Tibial nerve (tissue), 4 donors: ENCODE results near the gene ARPC1A. TPM values are rescaled to one million over a fixed set of nuclear protein-coding genes. Genes with fewer than 3 reads are reported as not detected.
"Not testable (repeated sequence)": the region's sequence is repeated elsewhere in the genome, so short reads cannot be mapped to it uniquely, and the experiment has no call there.

Experiments used
- DNase-seq, 2 donors: peaks; one replicate each; pipeline ENCODE4 v3.0.0-alpha.2; 2019; ENCODE audit warnings: low spot score in 2 of 2
- H3K27ac ChIP-seq, 4 donors: fragments of 200-600 bp; sonication (generic) in 3 of 4; one replicate each; pipeline ENCODE4 v1.5.1; 2017 to 2019; ENCODE audit warnings: mild to moderate bottlenecking in 1 of 4
- H3K27me3 ChIP-seq, 2 donors: fragments of 200-600 bp; sonication (generic) in 1 of 2; one replicate each; pipeline versions ENCODE4 v1.5.1 to v1.6.0; 2017 to 2019
- H3K36me3 ChIP-seq, 3 donors: fragments of 200-600 bp; sonication (generic); one replicate each; pipeline ENCODE4 v1.5.1; 2018 to 2019
- H3K4me1 ChIP-seq, 4 donors: fragments of 200-600 bp; sonication (generic) in 3 of 4; one replicate each; pipeline ENCODE4 v1.5.1; 2017 to 2019
- H3K4me3 ChIP-seq, 4 donors: fragments of 200-600 bp; sonication (generic) in 3 of 4; one replicate each; pipeline ENCODE4 v1.5.1; 2017 to 2019; ENCODE audit warnings: mild to moderate bottlenecking in 1 of 4, moderate library complexity in 1 of 4
- H3K9me3 ChIP-seq, 4 donors: fragments of 200-600 bp; sonication (generic) in 3 of 4; one replicate each; pipeline ENCODE4 v1.5.1; 2017 to 2019
- EP300 ChIP-seq, 2 donors: sonication (generic); formaldehyde crosslinking; IDR thresholded peaks; one replicate each; pipeline ENCODE4 v1.6.1; 2017; ENCODE audit warnings: antibody characterized with exemption in 2 of 2, mild to moderate bottlenecking in 1 of 2
- POLR2A ChIP-seq, 2 donors: fragments of 450-650 bp; IDR thresholded peaks; one replicate each; pipeline ENCODE4 v1.6.1; 2017; ENCODE audit warnings: antibody characterized with exemption in 2 of 2, mild to moderate bottlenecking in 2 of 2, moderate library complexity in 2 of 2
- WGBS, 2 donors: methylation state at CpG; one replicate each; pipeline ENCODE4 v1.1.5; 2018; 5-methylcytosine and 5-hydroxymethylcytosine counted together
- total RNA-seq, 4 donors: library from RNA; depleted of rRNA; stranded (reverse); fragments of >200 nt; gene quantifications; one replicate each; pipeline ENCODE4 v1.1.0, GENCODE V29; 2016
- TF ChIP-seq, protein P1 (sequence below), 5 experiments: fragments of 200-600 bp in 3 of 5; fragments of 450-650 bp in 2 of 5; sonication (generic) in 3 of 5; IDR thresholded peaks; one replicate each; pipeline ENCODE4 v1.5.1; 2016 to 2019; ENCODE audit warnings: antibody characterized with exemption in 5 of 5, mild to moderate bottlenecking in 3 of 5, moderate library complexity in 2 of 5

Gene ARPC1A
- total RNA-seq, 4 donors from 2014 or later = 92.2 to 151 (median 118) TPM

DNA sequence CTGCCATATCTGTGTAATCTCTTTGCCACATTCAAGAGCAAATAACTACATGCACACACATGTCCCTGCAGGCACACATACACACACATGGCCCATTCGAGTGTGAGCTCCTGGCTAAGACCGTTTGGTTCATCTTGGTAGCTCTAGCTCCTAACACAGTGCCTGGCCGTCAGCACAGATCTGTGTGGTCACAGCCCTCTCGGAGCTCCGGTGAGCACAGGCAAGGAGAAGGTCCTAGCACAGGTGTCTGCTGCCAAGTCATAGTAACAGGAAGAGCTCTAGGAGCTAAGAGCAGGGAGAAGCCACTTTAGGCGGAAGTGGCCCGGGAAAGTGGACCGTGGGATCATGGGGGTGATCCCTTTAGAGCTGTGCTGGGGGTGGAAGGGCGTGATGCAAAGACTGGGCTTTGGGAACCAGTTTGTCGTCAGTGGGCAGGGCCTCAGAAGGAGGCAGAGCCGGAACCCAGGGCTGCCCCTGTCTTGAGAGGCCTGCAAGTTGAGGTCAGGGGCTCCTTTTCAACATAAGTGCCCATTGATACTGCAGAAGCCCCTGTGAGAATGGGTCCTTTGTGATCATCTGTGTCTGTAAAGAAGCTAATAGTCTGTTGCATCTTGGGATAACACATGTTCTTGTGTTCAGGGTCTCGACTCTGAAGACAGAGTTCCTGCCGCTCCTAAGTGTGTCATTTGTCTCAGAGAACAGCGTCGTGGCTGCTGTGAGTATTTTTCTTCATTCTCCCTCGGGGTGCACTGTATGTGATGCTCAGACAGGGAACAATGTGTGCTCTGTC lies 32.2 kb downstream of the ARPC1A start:
- no peak overlapping the region for H3K4me3 ChIP-seq
- TF ChIP-seq EP300 (IDR thresholded peaks at IDR 0.05) = peak; percentile 27 to 88
- peak in 1 of 2 donors; percentile 26 for TF ChIP-seq POLR2A (IDR thresholded peaks at IDR 0.05)
- TF ChIP-seq, protein P1, sequence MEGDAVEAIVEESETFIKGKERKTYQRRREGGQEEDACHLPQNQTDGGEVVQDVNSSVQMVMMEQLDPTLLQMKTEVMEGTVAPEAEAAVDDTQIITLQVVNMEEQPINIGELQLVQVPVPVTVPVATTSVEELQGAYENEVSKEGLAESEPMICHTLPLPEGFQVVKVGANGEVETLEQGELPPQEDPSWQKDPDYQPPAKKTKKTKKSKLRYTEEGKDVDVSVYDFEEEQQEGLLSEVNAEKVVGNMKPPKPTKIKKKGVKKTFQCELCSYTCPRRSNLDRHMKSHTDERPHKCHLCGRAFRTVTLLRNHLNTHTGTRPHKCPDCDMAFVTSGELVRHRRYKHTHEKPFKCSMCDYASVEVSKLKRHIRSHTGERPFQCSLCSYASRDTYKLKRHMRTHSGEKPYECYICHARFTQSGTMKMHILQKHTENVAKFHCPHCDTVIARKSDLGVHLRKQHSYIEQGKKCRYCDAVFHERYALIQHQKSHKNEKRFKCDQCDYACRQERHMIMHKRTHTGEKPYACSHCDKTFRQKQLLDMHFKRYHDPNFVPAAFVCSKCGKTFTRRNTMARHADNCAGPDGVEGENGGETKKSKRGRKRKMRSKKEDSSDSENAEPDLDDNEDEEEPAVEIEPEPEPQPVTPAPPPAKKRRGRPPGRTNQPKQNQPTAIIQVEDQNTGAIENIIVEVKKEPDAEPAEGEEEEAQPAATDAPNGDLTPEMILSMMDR (IDR thresholded peaks at IDR 0.05) = no peak
- no peaks in the 10 kb centered on the region for H3K27me3 ChIP-seq
- peak overlapping the region; percentile 68 to 96 (median 82) for H3K27ac ChIP-seq
- WGBS, 2 donors = 43 to 59% methylated on average over 16 of the region's 16 CpGs
- peaks cover 0 to 96% (median 5%) of the 10 kb centered on the region in 3 donors for H3K36me3 ChIP-seq
- peak in 1 of 2 donors; percentile 18 for DNase-seq
- H3K4me1 ChIP-seq = peaks cover 0 to 48% (median 6%) of the 10 kb centered on the region in 4 donors
- H3K9me3 ChIP-seq = no peaks in the 10 kb centered on the region

DNA sequence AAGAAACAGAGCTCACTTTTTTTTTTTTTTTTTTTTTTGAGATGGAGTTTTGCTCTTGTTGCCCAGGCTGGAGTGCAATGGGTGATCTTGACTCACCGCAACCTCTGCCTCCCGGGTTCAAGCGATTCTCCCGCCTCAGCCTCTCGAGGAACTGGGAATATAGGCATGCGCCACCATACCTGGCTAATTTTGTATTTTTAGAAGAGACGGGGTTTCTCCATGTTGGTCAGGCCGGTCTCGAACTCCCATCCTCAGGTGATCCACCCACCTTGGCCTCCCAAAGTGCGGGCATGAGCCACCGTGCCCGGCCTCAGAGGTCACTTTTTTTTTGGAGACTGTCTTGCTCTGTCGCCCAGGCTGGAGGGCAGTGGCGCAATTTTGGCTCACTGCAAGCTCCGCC lies 32.8 kb downstream of the ARPC1A start:
- not testable (repeated sequence) for H3K27me3 ChIP-seq, DNase-seq, H3K9me3 ChIP-seq, H3K4me3 ChIP-seq
- 59 to 60% methylated on average over 15 of the region's 15 CpGs for WGBS, 2 donors
- Histone ChIP-seq H3K36me3 (peaks cover 0 to 96% (median 5%) of the 10 kb centered on the region in 3 donors), H3K27ac (peak overlapping the region; percentile 61 to 96 (median 77)), H3K4me1 (peaks cover 0 to 53% (median 6%) of the 10 kb centered on the region in 4 donors)

DNA sequence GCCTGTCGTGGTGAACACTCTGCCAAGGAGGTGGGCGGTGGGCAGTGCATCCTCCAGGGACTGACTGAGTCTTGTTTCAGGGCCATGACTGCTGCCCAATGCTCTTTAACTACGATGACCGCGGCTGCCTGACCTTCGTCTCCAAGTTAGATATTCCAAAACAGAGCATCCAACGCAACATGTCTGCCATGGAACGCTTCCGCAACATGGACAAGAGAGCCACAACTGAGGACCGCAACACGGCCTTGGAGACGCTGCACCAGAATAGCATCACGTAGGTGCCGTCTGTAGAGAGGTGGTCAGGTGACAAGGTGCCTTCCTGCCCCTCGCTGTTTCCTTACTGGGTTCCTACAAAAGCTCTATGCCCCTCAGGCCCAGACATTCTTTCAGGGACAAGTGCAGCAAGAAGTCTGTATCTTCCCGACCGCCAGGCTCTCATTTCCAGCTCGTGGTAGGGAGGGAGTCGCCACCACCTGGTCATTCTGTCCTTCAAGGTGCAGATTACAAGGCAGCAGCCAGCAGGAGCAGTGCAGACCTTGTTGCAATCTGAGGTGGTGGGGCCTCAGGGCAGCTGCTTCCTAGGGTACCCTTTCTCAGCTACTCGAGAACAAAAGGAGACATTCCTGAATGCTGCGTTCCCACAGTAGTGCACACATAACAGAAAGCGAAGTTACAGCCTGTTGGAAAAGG lies 33.9 kb downstream of the ARPC1A start:
- no peaks in the 10 kb centered on the region for H3K27me3 ChIP-seq
- TF ChIP-seq, protein P1 (IDR thresholded peaks at IDR 0.05) = no peak
- no peak for TF ChIP-seq EP300 (IDR thresholded peaks at IDR 0.05)
- no peak for TF ChIP-seq POLR2A (IDR thresholded peaks at IDR 0.05)
- peaks cover 0 to 96% (median 0%) of the 10 kb centered on the region in 3 donors for H3K36me3 ChIP-seq
- WGBS, 2 donors = 77% methylated on average over 22 of the region's 22 CpGs
- H3K9me3 ChIP-seq = no peaks in the 10 kb centered on the region
- peak overlapping the region in 3 of 4 donors; percentile 61 to 96 (median 90) for H3K27ac ChIP-seq
- DNase-seq = no peak
- no peak overlapping the region for H3K4me3 ChIP-seq
- H3K4me1 ChIP-seq = peaks cover 0 to 53% (median 6%) of the 10 kb centered on the region in 4 donors

DNA sequence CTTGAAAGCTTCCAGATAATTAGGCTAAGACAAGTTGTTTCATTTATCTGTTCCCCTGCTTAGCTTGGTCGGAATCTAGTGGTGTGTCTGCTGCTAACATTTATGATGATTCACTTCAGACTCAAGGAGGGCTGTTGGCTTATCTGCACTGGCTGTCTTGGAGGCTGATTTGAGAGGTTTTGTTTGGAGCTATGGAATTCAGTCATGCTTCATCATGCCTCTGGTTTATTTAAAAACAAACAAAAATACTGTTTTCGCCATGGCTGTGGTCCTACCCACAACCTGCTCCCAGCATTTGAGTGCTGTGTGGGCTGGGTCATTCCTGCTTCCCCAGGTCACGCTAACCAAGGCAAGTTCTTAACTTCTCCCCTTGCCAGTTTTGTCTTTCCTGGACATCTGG lies 37.1 kb downstream of the ARPC1A start:
- Histone ChIP-seq H3K4me3 (no peak overlapping the region), H3K27ac (peak overlapping the region in 2 of 4 donors; percentile 60 to 75), H3K27me3 (no peaks in the 10 kb centered on the region), H3K4me1 (peaks cover 0 to 47% (median 0%) of the 10 kb centered on the region in 4 donors), H3K36me3 (peaks cover 0 to 98% (median 0%) of the 10 kb centered on the region in 3 donors), H3K9me3 (no peaks in the 10 kb centered on the region)
- no peak for DNase-seq
- WGBS, 2 donors = 35 to 46% methylated on average over 3 of the region's 3 CpGs
- TF ChIP-seq, protein P1 (IDR thresholded peaks at IDR 0.05) = no peak
- TF ChIP-seq EP300 (IDR thresholded peaks at IDR 0.05) (no peak), POLR2A (IDR thresholded peaks at IDR 0.05) (no peak)

DNA sequence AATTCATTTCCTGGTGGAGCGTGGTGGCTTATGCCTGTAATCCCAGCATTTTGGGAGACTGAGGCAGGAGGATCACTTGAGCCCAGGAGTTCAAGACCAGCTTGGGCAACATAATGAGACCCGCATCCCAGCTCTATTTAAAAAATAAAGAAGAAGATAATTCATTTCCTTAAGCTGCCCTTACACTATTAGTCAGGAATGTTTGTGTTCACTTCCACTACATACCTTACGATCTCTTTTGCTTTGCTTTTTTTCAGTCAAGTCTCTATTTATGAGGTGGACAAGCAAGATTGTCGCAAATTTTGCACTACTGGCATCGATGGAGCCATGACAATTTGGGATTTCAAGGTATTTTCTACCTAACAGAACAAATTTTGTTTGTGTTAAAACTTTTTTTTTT lies 37.6 kb downstream of the ARPC1A start:
- H3K27ac ChIP-seq = peak overlapping the region in 2 of 4 donors; percentile 60 to 75
- H3K9me3 ChIP-seq = no peaks in the 10 kb centered on the region
- no peaks in the 10 kb centered on the region for H3K27me3 ChIP-seq
- no peak for DNase-seq
- H3K4me1 ChIP-seq = peaks cover 0 to 46% (median 0%) of the 10 kb centered on the region in 4 donors
- TF ChIP-seq, protein P1 (IDR thresholded peaks at IDR 0.05) = no peak
- TF ChIP-seq POLR2A (IDR thresholded peaks at IDR 0.05) (no peak), EP300 (IDR thresholded peaks at IDR 0.05) (no peak)
- no peak overlapping the region for H3K4me3 ChIP-seq
- peaks cover 0 to 94% (median 0%) of the 10 kb centered on the region in 3 donors for H3K36me3 ChIP-seq
- 86 to 90% methylated on average over 5 of the region's 5 CpGs for WGBS, 2 donors
